GM21528 (cell line): Measurements from ENCODE around the gene GORASP1.

Experiments used
- ATAC-seq: cut with Tn5 transposase; IDR thresholded peaks from one replicate; pipeline ENCODE4 v1.9.1; 2021; ENCODE audit warnings: mild to moderate bottlenecking, moderate library complexity; ENCODE audit not compliant: unreplicated experiment, low FRiP score

Gene GORASP1

GRCh38 chr3:39103791-39104552, 3.5 kb downstream of the GORASP1 start:
- no peak for ATAC-seq

GRCh38 chr3:39103324-39103693, 4.1 kb downstream of the GORASP1 start:
- no peak for ATAC-seq

GRCh38 chr3:39102504-39103323, 4.7 kb downstream of the GORASP1 start:
- ATAC-seq: no peak

- ATAC-seq: no peak
Observed at GRCh38 chr3:39101022-39101689, 6.3 kb downstream of the GORASP1 start.

- no peak for ATAC-seq
Observed at GRCh38 chr3:39100500-39100886, 6.9 kb downstream of the GORASP1 start.

GRCh38 chr3:39099738-39100499, 7.5 kb downstream of the GORASP1 start:
- ATAC-seq: no peak

- no peak for ATAC-seq
Observed at GRCh38 chr3:39099242-39099641, 8.2 kb downstream of the GORASP1 start.

- no peak for ATAC-seq
Observed at GRCh38 chr3:39098473-39099000, 8.9 kb downstream of the GORASP1 start.

- ATAC-seq: no peak
Observed at GRCh38 chr3:39097716-39098472, 9.5 kb downstream of the GORASP1 start.

- no peak for ATAC-seq
Observed at GRCh38 chr3:39096775-39097174, 10.7 kb downstream of the GORASP1 start.

- no peak for ATAC-seq
Observed at GRCh38 chr3:39095778-39096177, 11.6 kb downstream of the GORASP1 start.

GRCh38 chr3:39094851-39095677, 12.4 kb downstream of the GORASP1 start:
- ATAC-seq: no peak

GRCh38 chr3:39090922-39091321, 16.5 kb downstream of the GORASP1 start:
- no peak for ATAC-seq

GRCh38 chr3:39088889-39089288, 18.5 kb downstream of the GORASP1 start:
- no peak for ATAC-seq

GRCh38 chr3:39088456-39088855, 19.0 kb downstream of the GORASP1 start:
- ATAC-seq: no peak

GRCh38 chr3:39086144-39086543, 21.3 kb downstream of the GORASP1 start:
- no peak for ATAC-seq

- no peak for ATAC-seq
Observed at GRCh38 chr3:39082666-39083313, 24.6 kb downstream of the GORASP1 start.

GRCh38 chr3:39080026-39080425, 27.4 kb downstream of the GORASP1 start:
- no peak for ATAC-seq
